GM21576 (cell line): ENCODE data around the gene VPS51.

ENCODE experiments used
- ATAC-seq: cut with Tn5 transposase; IDR thresholded peaks from one replicate; pipeline ENCODE4 v1.9.1; 2021; ENCODE audit warnings: mild to moderate bottlenecking, moderate library complexity; ENCODE audit not compliant: unreplicated experiment

VPS51 gene

GRCh38 chr11:65104628-65105027, 8.6 kb downstream of the VPS51 start:
- no peak for ATAC-seq

GRCh38 chr11:65107078-65107477, 11.1 kb downstream of the VPS51 start:
- no peak for ATAC-seq

GRCh38 chr11:65107751-65108468, 11.9 kb downstream of the VPS51 start:
- ATAC-seq, result no peak

GRCh38 chr11:65108469-65109123, 12.6 kb downstream of the VPS51 start:
- no peak for ATAC-seq

- no peak for ATAC-seq
Observed at GRCh38 chr11:65109231-65110198, 13.5 kb downstream of the VPS51 start.

GRCh38 chr11:65110354-65110861, 14.4 kb downstream of the VPS51 start:
- no peak for ATAC-seq

GRCh38 chr11:65111159-65111743, 15.2 kb downstream of the VPS51 start:
- ATAC-seq, result no peak

GRCh38 chr11:65111744-65112545, 15.9 kb downstream of the VPS51 start, which contains the start of gene TM7SF2:
Gene TM7SF2 (plus strand): TSS chr11:65111872. CDS start chr11:65112016, 144 bp downstream.
- ATAC-seq, result peak; percentile 61

GRCh38 chr11:65112546-65113360, 16.7 kb downstream of the VPS51 start:
- ATAC-seq, result no peak

- no peak for ATAC-seq
Observed at GRCh38 chr11:65113361-65113756, 17.3 kb downstream of the VPS51 start.

GRCh38 chr11:65113839-65114238, 17.8 kb downstream of the VPS51 start:
- ATAC-seq, result no peak

- no peak for ATAC-seq
Observed at GRCh38 chr11:65114538-65115171, 18.6 kb downstream of the VPS51 start.

- ATAC-seq, result no peak
Observed at GRCh38 chr11:65115361-65116082, 19.5 kb downstream of the VPS51 start.

GRCh38 chr11:65116370-65117205, 20.6 kb downstream of the VPS51 start:
- no peak for ATAC-seq

- ATAC-seq, result peak; percentile 52
Observed at GRCh38 chr11:65117206-65118096, 21.4 kb downstream of the VPS51 start, which contains the start of gene ZNHIT2. Gene ZNHIT2 (minus strand): TSS chr11:65117701. CDS start chr11:65117653, 48 bp downstream.
